HG03139 (cell line): ENCODE measurements around the gene RASSF3.
"Not testable (repeated sequence)": the region's sequence is repeated elsewhere in the genome, so short reads cannot be mapped to it uniquely, and the experiment has no call there.

Experiments used
- ATAC-seq: cut with Tn5 transposase; IDR thresholded peaks from one replicate; pipeline ENCODE4 v1.9.1; 2021; ENCODE audit not compliant: unreplicated experiment

Gene RASSF3

GRCh38 chr12:64610079-64610659, at the start of gene RASSF3:
RASSF3 (plus strand) TSS chr12:64610495; CDS start chr12:64610633, 138 bp downstream.
- peak; percentile 56 for ATAC-seq

- no peak for ATAC-seq
These were observed 48.8 kb upstream of the RASSF3 start for GRCh38 chr12:64561302-64562136.

GRCh38 chr12:64566122-64566521, 44.2 kb upstream of the RASSF3 start:
- ATAC-seq: no peak

GRCh38 chr12:64566831-64567517, 43.3 kb upstream of the RASSF3 start:
- ATAC-seq: no peak

- ATAC-seq: no peak
These were observed 42.7 kb upstream of the RASSF3 start for GRCh38 chr12:64567570-64567969.

GRCh38 chr12:64568298-64568697, 42.0 kb upstream of the RASSF3 start:
- no peak for ATAC-seq

GRCh38 chr12:64569923-64570691, 40.2 kb upstream of the RASSF3 start:
- ATAC-seq: no peak

GRCh38 chr12:64571411-64571810, 38.9 kb upstream of the RASSF3 start:
- ATAC-seq: no peak

GRCh38 chr12:64572241-64572640, 38.1 kb upstream of the RASSF3 start:
- no peak for ATAC-seq

GRCh38 chr12:64574837-64575236, 35.5 kb upstream of the RASSF3 start:
- no peak for ATAC-seq

- ATAC-seq: no peak
These were observed 33.2 kb upstream of the RASSF3 start for GRCh38 chr12:64577046-64577445.

- no peak for ATAC-seq
These were observed 31.7 kb upstream of the RASSF3 start for GRCh38 chr12:64578566-64578965.

- no peak for ATAC-seq
These were observed 29.6 kb upstream of the RASSF3 start for GRCh38 chr12:64580681-64581080.

GRCh38 chr12:64582114-64582513, 28.2 kb upstream of the RASSF3 start:
- no peak for ATAC-seq

- ATAC-seq: no peak
These were observed 27.4 kb upstream of the RASSF3 start for GRCh38 chr12:64582862-64583261.

- ATAC-seq: not testable (repeated sequence)
These were observed 26.9 kb upstream of the RASSF3 start for GRCh38 chr12:64583395-64583770.

GRCh38 chr12:64583771-64584421, 26.4 kb upstream of the RASSF3 start:
- no peak for ATAC-seq

GRCh38 chr12:64585104-64585503, 25.2 kb upstream of the RASSF3 start:
- ATAC-seq: no peak

- ATAC-seq: no peak
These were observed 22.8 kb upstream of the RASSF3 start for GRCh38 chr12:64587447-64587846.

GRCh38 chr12:64590183-64590582, 20.1 kb upstream of the RASSF3 start:
- no peak for ATAC-seq
